Globus pallidus (tissue), 1 donor: ENCODE measurements around the gene DDX52.
A peak's percentile ranks its signal among the peaks of the same experiment; 100 is the strongest.

Source experiments
- DNase-seq: peaks from one replicate; pipeline ENCODE4 v3.0.0-alpha.2; 2015; ENCODE audit warnings: low spot score

The DDX52 gene

DNA sequence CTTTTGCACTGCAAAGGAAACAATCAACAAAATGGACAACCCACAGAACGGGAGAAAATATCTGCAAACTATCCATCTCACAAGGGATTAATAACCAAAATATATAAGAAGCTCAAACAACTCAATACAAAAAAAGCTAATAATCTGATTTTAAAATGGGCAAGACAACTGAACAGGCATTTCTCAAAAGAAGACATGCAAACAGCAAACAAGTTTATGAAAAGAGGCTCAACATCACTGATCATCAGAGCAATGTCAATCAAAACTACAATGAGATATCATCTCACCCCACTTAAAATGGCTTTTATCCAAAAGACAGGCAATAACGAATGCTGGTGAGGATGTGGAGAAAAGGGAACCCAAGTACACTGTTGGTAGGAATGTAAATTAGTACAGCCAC lies 68.8 kb downstream of the DDX52 start:
- DNase-seq = no peak

DNA sequence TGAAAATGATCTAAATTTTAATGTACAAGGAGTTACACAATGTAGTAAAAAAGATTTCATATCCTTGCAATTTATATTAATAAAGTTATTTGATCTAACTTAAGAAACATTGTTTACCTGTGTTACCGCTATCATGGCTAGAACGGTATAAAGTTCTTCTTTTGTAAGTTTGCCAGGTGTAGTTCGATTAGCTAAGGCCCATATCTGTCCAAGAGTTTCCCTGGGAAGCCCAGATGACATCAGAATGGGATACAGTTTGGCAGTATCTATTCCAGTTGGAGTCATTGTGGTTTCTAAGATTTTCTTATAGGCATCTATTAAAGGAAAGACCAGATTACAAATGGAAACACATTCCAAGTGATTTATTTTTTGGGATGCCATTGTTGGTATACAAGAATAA lies 71.6 kb downstream of the DDX52 start:
- no peak for DNase-seq

DNA sequence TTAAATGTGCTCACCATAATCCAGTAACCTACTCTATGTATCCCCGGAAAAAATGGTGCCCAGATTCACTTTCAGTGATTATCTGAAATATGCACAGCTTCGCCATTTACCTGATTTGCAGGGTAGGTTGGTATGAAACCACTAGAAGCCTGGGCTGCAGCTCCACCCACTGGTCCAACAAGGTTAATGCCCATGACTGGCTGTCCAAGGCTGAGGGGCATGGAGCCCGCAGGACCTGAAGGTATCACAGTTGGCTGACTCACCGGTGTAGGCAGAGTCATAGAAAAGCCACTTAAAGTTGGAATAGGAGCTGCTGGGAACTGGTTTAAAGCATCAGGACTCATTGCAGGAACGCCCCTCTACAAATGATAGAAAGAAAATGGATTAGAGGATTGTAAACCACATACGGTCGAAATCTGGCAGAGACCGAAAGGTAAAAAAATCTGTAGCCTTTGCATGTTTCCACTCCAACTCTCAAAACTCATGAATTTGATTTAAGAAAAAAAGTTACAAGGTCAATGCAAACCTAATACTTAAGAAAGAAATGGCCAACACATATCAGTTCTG lies 72.6 kb downstream of the DDX52 start:
- DNase-seq = peak; percentile 6

DNA sequence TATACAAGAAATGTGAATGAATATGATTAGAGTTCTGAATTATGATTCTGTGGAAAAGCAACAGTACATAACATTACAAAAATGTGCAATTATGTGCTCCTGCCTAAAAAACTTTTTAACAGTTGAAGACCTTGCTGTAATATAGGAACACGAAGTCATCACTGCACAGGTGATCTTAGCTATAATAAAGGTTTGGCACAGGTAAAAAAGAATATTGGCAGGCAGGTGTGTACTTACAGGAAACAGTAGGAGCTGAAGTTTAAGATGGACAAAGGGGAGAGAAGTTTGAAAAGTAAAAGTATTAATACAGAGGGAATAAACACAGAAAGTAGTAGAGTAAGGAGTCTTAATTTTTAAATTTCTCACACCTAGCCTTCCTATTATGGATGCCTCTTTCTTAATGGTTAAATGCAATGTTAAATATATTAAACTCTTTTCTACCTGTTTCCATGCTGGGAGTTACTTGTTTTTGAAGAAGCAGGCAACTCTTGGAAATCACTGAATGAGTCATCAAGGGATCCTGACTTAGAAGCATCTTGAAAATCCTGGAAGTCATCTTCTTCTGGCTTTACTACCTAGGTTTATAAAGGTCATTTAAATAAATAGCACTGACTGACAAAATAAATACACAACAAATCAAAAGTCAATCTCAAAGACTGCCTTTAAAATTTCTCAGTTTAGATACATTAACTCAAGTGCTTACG lies 74.7 kb downstream of the DDX52 start:
- no peak for DNase-seq

DNA sequence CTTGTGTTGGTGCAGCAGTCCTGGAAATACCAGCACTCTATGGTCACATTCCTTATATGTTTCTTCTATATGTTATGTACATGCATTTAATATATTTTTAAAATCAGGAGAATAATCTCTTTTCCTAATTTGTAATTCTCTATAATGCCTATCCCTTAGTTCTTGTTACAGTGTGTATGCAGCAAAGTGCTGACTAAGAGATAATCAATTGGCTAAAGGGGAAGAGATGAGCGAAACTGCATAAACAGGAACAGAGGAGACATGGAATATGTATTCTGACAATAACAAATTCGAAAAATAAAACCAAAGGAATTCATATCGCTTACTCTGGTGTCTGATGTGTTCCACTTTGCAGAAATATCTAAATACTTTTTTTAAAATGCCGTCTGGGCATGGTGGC lies 75.7 kb downstream of the DDX52 start:
- DNase-seq = no peak

DNA sequence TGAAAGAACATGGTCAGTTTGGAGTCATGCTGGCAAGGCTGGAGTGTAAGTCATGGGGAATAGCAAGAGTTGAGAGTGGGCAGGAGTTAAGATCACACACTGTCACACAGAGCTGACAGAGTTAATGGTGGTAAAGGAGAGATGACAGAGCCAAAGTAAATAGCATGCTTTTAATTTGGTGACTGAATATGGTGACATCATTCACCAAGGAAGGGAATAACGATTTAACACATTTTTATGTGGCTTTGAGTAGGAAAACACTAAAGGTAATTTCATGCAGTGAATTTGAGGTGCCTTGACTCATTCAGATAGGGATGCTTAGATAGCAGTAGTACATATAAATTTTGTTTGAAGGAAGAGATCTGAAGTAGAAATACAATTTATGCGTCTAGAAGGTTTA lies 76.1 kb downstream of the DDX52 start:
- no peak for DNase-seq

DNA sequence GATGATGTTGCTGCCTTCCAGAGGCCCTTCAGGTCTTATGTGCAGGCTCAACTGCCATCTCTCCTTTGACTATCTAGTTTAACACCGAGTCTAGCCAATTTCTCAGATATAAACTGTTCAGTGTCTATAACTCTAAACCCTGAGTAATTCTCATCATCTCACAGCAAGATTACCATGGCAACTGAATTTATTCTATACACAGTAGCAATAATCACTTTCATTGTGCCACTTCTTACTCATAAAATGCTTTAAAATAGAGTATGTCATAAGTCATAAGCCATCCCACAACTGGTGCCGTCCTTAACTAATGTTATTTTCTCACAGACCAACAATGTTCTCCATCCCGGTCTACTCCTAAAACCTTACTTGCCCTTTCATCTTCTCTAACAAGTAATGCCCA lies 79.0 kb downstream of the DDX52 start:
- no peak for DNase-seq

DNA sequence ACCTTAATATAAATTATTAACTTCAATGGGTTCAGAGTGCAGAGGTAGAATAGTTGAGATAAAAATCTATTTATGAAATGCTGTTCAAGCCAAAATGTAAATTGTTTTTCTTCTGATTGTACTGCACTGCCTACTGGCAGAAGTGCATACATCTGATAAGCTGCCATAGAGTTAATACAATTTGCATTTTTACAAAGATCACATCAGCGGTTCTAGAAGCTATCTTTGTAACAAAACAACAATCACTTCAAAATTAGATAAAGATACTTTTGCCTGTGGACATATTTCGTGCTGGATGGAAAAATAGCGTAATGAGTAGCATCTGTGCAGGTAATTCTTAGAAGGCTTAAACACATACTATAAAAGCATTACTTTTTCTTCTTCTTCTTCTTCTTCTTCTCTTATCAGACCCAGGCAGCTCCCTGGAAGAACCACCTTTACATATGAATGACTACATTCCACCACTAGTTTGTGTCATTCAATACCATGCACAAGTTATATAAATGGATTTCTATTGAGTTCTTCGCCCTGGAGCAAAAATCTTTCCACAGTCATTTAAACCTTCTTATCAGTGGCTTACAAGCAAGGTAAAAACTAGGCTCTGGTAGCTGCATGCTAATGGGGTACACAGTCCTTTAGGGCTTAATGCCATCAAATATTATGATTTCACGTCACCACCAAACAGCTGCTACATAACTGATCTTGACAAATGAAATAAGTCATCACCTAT lies 81.1 kb downstream of the DDX52 start:
- DNase-seq = no peak
